HPDE6-E6E7 (cell line): ENCODE data around the gene SPATA7.
"Not testable (repeated sequence)": the region's sequence is repeated elsewhere in the genome, so short reads cannot be mapped to it uniquely, and the experiment has no call there.

Experiments
- DNase-seq: peaks from one replicate; pipeline ENCODE4 v3.0.0; 2011; ENCODE audit warnings: missing footprints; ENCODE audit errors: extremely low spot score

SPATA7 gene, protein sequence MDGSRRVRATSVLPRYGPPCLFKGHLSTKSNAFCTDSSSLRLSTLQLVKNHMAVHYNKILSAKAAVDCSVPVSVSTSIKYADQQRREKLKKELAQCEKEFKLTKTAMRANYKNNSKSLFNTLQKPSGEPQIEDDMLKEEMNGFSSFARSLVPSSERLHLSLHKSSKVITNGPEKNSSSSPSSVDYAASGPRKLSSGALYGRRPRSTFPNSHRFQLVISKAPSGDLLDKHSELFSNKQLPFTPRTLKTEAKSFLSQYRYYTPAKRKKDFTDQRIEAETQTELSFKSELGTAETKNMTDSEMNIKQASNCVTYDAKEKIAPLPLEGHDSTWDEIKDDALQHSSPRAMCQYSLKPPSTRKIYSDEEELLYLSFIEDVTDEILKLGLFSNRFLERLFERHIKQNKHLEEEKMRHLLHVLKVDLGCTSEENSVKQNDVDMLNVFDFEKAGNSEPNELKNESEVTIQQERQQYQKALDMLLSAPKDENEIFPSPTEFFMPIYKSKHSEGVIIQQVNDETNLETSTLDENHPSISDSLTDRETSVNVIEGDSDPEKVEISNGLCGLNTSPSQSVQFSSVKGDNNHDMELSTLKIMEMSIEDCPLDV

DNA sequence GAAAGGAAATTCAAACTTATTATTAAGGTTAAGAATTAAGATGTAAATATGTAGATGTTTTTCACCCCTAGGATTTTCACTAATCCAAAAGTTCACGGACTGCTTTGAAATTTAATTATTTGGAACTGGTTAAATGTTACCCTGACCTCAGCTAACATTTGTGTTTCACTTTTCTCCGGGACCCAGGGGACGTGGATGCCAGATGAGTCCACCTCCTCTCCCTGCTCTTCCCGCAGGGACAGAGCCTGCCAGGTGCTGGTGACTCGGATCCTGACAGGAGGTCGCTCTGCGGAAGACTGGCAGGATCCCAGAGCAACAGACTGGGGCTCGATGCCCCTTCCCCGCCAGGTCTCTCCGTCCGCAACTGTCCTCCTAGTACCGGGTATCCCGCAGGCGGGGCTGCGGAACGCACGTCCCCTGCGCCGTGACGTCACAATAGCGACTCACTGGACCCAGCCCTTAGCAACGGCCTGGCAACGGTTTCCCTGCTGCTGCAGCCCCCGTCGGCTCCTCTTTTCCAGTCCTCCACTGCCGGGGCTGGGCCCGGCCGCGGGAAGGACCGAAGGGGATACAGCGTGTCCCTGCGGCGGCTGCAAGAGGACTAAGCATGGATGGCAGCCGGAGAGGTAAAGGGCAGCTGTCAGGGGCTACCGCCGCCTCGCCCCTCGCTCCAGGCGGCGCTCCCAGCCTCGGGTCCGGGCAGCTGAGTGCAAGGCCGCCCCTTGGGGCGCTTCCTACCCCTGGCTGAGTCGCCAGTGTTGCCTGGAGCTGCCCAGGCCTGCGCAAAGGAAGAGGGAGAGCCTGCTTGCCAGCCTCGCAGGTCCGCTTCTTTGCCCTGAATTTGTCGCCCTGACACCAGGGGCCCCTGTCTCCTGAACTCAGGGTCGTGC, at the start of gene SPATA7:
Gene SPATA7 (plus strand): TSS at position 446 of the 890 bp plus-strand sequence. CDS start 162 bp downstream, at position 608.
- peak; percentile 88 for DNase-seq

DNA sequence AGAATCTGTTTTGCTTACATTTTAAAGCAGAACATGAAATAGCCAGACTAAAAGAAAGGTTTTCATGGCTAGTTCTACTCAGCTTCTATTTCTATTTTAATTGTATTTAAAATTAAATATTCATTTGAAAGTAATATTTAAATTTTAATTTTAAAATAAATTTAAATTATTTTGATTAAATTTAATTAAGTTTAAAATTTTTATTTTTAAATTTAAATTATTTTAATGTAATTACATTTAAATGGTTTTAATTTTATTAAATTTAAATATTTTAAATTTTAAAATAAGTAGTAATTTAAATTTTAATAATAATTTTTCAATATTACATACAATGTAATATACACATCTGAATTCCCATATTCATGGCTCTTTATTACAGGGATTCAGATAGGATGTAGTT, 45.1 kb upstream of the SPATA7 start:
- DNase-seq, result no peak

DNA sequence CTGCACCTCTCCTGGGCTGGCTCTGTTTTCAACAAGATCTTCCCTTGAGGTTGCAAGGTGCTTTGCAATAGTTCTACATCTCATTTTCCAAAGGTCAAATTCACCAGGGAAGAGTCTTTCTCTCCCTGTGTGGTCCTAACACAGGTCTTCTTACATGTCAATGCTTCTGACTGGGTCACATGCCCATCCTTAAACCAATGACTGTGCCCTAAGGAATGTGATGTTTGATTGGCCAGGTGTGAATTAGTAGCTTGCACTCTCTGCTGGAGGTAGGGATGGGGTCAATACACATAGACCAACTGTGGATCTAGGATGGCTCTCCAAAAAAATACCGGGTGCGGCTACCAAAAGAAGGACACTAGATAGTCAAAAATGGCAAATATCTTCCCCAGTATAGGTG, 42.5 kb upstream of the SPATA7 start:
- DNase-seq, result no peak

DNA sequence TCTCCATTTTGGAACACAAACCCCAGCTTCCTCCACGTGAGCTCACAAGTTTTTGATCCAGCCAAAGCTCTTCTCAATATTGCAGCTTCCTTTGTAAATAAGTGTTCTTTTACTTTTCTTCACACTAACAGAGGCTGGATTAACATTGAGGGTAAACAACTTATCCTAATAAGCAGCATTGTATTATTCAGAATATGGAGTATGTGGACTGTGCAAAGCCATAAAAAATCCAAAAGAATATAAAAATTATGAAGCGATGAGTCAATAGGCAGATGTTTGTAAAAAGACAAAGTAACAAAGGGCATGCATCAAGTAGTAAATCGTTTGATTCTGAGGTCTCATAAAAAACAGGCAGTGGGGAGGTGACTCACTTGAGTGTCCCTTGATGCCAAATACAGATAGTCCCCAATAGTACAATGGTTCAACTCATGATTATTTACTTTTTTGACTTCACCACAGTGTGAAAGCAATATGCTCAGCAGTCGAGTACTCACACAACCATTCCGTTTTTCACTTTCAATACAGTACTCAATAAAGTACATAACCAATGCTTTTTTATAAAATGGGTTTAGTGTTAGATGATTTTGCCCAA, 39.3 kb upstream of the SPATA7 start:
- DNase-seq, result no peak

DNA sequence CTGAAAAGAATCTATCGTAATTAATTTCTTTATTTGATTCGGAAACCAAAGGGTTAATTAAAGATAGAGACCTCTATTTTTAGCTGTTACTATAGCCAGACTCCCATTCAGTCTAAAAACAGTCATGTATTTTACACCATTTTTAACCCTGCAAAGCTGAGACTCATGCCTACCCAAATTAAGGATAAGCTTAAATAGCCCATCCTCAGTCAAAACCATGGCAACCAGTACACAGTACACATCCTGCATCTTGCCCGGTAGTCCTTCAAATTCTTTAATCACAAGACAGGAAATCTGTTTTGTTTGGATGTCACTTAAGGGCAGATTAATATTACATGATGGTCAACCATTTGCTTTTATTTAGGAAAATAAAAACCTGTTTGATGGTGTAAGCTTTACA, 36.9 kb upstream of the SPATA7 start:
- DNase-seq, result no peak

DNA sequence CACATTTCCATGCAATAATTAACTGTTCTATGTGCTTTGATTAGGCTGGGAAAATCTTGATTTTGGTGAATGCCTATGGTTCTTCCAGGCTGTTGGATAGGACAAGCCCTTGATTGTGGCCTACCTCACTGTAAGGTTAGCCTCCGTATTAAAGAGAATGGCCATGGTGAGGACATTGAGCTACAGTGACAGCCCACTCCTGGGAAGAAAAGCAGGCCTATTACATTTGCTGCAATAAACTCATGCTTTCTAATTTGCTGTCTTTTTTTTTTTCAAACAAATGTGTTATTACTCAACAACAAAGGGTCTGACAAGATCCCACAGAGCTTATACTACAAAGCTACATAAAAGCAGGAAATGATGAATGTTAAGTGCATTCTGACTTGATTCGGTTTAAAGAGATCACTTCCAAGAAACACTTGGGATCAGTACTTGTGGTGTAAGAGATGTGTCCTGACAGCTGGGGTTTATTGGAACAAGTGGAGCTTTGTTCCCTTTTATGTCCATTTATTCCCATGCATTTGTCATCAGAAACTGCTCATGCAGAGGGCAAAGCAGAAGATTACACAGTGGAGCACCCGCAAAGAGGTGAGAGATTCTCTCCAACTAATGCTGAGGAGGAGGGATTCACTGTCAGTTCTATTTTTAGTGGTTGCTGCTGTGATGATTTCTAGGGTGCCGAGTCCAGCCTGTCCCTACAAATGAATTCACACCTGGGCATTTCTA, 33.3 kb upstream of the SPATA7 start:
- DNase-seq, result no peak

DNA sequence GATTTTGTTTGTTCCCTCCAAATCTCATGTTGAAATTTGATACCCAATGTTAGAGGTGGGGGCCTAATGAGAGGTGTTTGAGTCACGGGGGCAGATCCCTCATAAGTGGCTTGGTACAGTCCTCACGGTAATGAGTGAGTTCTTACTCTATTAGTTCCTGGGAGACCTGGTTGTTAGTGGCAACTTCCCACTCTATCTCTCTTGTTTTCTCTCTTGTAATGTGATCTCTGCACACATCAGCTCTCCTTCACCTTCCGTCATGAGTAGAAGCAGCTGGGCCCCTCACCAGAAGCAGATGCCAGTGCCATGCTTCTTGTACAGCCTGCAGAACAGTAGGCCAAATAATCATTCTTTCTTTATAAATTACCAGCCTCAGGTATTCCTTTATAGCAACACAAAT, 32.8 kb upstream of the SPATA7 start:
- DNase-seq, result no peak

DNA sequence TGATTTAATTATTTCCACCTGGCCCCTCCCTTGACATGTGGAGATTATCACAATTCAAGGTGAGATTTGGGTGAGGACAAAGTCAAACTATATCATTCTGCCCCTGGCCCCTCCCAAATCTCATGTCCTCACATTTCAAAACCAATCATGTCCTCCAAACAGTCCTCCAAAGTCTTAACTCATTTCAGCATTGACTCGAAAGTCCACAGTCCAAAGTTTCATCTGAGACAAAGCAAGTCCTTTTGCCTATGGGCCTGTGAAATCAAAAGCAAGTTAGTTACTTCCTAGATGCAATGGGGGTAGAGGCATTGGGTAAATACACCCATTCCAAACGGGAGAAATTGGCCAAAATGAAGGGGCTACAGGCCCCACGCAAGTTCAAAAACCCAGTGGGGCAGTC, 31.1 kb upstream of the SPATA7 start:
- no peak for DNase-seq

DNA sequence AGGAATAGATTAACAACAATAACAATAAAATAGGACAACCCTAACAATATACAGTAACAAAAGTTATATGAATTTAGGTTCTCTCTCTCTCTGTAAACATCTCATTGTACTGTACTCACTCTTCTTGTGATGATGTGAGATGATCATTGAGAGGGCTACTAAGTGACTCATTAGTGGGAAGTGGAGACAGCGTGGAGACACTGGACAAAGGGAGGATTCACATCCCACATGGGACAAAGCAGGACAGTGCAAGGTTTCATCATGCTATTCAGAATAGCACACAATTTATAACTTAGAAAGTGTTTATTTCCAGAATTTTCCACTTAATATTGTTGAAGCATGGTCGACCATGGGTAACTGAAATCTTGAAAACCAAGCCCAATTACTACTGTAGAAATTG, 26.0 kb upstream of the SPATA7 start:
- no peak for DNase-seq

DNA sequence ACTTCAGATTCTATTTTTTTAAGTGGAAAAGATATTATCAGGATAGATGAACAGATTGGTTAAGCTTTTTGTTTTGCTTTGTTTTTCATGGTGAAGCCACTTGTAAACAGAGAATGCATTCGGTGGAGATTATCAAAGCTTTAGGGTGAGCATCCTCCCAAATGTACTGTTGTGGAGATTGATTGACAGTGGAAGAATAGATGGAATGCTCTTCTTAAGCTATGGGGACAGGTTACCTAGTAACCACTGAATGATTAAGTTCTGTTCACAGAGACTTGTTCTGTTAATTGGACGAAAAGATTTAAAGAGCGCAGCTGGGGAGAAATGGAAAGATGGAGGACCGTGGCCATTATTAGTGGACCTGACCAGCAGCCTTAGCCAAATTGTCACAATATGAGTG, 21.8 kb upstream of the SPATA7 start:
- no peak for DNase-seq

DNA sequence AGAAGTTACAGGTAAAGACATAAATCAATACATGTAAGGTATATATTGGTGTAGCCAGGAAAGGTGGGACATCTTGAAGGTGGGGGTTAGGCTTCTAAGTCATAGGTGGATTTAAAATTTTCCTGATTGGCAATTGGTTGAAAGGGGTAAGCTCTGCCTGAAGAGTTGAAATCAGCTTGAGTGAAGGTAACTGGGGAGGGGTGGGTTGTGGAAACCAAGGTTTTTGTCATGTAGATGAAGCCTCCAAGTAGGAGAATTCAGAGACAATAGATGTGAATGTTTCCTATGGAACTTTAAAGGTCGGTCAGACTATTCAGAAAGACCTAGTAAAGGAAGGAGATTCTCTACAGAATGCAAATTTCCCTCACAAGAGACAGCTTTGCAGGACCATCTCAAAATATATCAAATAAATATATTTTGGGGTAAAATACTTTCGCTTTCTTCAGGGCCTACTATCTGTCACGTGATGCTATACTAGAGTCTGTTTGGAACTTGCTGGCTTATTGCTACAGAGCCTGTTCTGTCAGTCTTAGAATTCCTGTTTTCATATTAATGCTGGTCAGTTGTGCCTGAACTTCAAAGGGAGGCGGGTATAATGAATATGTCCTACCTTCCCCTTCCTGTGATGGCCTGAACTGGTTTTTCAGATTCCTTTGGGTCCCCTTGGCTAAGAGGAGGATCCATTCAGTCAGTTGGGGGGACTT, 20.6 kb upstream of the SPATA7 start:
- no peak for DNase-seq

DNA sequence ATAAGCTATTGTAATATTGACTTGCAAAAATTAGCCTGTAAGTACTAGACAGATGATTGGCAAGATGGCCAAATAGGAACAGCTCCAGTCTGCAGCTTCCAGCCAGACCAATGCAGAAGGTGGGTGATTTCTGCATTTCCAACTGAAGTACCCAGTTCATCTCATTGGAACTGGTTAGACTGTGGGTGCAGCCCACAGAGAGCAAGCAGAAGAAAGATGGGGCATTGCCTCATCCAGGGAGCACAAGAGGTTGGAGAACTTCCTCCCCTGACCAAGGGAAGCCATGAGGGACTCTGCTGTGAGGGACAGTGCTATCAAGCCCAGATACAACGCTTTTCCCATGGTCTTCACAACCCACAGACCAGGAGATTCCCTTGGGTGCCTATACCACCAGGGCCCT, 16.0 kb upstream of the SPATA7 start:
- no peak for DNase-seq

DNA sequence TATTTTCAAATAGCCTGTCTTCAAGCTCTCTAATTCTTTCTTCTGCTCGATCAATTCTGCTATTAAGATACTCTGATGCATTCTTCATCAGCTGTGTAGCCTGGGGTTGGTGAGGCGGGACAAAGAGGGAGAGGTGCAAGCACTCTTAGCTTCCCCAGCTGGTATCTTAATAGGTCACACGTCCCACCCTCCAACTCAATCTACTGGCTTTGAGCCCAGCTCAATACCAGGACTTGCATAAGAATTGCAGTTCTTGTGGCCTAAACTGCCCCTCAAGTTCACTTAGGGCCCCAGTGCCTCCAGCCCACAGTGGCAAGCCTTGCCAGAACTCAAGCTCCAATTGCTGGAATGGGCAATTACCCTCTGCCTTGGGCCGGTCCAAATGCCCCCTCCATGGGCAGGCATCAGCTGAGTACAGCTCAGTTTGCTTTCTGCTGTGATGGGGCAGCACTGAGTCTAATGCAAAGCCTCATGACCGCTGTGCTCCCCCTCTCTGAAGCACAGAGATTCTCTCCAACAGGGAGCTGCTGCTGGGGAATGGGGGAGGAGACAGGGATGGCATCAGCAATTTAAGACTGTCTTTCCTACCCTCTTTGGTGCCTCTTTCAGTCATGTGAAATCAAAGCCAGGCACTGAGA, 5.6 kb upstream of the SPATA7 start:
- no peak for DNase-seq

DNA sequence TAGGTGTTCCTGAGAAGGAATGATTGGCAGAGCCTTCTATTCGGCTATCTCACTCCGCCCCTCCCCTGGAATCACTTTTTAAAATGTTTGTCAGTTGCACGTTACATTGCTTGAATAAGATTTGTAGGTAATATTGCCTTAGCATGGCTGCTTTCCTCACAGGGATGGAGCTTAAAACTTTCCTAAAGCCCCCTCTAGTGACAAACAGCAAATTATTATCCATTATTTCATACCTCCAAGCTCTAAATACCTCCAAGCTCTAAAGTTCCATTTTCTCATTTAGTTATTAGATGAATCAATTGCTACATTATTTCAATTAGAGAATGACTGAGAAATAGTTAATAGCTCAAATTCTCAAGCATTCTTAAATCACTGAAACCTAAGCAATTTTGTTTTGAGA, 5.1 kb upstream of the SPATA7 start:
- DNase-seq, result no peak

DNA sequence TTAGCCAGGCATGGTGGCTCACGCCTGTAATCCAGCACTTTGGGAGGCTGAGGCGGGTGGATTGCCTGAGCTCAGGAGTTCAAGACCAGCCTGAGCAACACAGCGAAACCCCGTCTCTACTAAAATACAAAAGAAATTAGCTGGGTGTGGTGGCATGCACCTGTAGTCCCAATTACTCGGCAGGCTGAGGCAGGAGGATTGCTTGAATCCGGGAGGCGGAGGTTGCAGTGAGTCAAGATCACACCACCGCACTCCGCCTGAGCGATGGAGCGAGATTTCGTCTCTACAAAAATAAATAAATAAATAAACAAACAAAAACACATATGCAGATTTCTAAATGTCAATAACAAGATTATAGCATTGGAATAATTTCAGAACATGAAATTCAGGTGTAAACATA, 3.8 kb upstream of the SPATA7 start:
- not testable (repeated sequence) for DNase-seq

DNA sequence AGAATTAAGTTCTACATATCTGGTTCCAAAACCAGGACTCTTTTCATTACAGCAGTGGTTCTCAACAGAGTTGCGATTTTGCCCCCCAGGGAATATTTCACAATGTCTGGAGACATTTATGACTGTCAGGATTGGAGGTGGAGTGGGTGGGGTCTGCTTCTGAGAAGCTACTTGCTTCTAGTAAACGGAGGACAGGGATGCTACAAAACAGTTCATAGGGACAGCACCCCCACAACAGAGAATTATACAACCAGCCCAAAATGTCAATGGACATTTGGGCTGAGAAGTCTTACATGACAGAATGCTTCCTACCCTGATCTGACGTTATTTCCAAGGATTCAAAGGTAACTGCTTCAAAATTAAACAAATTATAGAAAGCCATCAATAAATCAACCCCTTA, 739 bp upstream of the SPATA7 start:
- DNase-seq, result no peak

DNA sequence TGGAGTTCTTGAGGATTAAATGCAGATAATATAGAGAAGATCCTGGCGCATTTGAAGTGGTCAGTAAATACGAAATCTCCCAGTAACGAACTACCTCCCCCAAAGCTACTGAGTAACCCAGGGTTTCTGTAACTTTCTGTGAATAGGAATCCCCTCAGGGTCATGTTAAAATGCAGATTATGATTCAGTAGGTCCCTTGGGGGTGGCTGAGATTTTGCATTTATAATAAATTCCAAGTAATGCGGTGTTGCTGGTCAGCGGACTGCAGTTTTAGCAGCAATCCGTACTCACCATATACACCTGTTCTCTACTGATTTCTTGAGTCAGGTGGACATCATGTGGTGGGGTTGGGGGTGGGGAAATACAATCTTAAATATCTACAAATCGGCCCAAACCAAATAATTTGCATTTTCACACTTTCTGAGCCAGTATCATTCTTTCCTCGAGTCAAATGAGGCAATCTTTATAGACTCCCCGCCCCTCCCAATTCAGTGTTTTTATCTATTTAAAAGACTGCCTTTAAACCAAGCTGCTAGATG, 868 bp downstream of the SPATA7 start:
- no peak for DNase-seq

DNA sequence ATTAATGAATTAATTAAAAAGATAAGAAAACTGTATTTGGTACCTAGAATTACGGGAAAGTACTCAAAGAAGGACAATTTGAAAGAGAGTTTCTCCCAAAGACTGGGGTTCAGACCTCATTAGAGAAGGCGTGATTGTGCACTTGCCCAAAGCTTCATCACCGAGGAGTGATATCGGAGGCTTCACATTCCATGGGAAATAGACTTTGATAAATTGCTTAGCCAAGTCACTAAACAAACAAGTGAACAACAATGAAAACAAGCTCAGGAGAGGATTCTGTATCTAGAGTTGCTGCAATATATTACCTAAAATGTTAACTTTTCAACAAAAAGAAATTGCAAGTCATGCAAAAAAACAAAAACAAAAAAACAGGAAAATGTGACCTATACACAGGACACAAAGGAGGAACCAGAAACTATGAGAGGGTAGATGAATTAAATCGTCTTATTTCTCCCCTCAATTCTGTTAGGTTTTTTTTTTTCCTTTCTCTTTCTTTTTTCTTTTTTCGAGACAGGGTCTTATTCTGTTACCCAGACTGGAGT, 3.4 kb downstream of the SPATA7 start:
- DNase-seq, result no peak

DNA sequence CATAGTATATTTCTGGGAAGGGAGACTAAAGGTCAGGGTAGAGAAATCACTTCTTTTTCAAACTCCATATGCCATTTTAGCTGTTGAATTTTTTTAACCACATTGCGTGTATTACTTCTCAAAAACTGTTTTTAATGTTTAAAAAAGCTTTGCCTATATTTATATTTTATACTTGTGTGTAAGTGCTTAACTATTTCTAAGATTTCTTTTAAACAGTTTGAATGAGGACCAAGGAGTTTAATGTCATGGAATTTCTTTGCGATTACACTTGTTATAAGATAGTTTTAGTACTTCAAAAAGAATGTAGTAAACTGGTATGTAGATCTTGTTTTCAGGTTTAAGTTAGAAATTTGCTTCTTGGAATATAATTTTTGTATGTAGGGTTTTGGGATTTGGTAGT, 7.2 kb downstream of the SPATA7 start:
- no peak for DNase-seq

DNA sequence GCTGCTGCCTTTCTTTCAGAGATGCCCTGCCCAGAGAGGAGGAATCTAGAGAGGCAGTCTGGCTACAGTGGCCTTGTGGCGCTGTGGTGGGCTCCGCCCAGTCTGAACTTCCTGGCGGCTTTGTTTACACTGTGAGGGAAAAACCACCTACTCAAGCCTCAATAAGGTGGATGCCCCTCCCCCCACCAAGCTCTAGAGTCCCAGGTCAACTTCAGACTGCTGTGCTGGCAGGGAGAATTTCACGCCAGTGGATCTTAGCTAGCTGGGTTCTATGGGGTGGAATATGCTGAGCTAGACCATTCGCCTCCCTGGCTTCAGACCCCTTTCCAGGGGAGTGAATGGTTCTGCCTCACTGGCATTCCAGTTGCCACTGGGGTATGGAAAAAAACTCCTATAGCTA, 25.6 kb downstream of the SPATA7 start:
- DNase-seq, result no peak
